Liver (tissue), 9 donors: ENCODE measurements around the gene ADM2. TPM values are rescaled to one million over a fixed set of nuclear protein-coding genes. Genes with fewer than 3 reads are reported as not detected.

ENCODE experiments used
- DNase-seq: peaks from one replicate; pipeline ENCODE4 v3.0.0-alpha.2; 2017; ENCODE audit warnings: low spot score
- H3K27ac ChIP-seq, 2 donors: one replicate each; pipeline ENCODE4 v1.7.0; 2013; ENCODE audit warnings: inconsistent platforms in 2 of 2, low read length in 2 of 2, control low read depth in 1 of 2, low read depth in 1 of 2, mild to moderate bottlenecking in 1 of 2
- H3K27me3 ChIP-seq, 4 donors: one replicate each; pipeline versions ENCODE4 v1.6.1 to v1.7.0; 2013; ENCODE audit warnings: low read length in 3 of 4, inconsistent platforms in 1 of 4, mild to moderate bottlenecking in 1 of 4, moderate library complexity in 1 of 4; ENCODE audit not compliant: control insufficient read depth in 4 of 4, insufficient read depth in 4 of 4
- H3K36me3 ChIP-seq, 4 donors: one replicate each; pipeline versions ENCODE4 v1.6.1 to v1.7.0; 2013; ENCODE audit warnings: low read length in 3 of 4, mild to moderate bottlenecking in 3 of 4, low read depth in 1 of 4, moderate library complexity in 1 of 4; ENCODE audit not compliant: control insufficient read depth in 4 of 4, insufficient read depth in 3 of 4
- H3K4me1 ChIP-seq, 4 donors: one replicate each; pipeline versions ENCODE4 v1.6.1 to v1.7.0; 2013; ENCODE audit warnings: low read length in 3 of 4, mild to moderate bottlenecking in 3 of 4, moderate library complexity in 1 of 4; ENCODE audit not compliant: control insufficient read depth in 4 of 4, insufficient read depth in 4 of 4
- H3K4me3 ChIP-seq, 3 donors: one replicate each; pipeline versions ENCODE4 v1.6.1 to v1.7.0; 2013; ENCODE audit warnings: low read length in 3 of 3, control low read depth in 1 of 3, low read depth in 1 of 3, mild to moderate bottlenecking in 1 of 3
- H3K9ac ChIP-seq, 2 donors: one replicate each; pipeline ENCODE4 v1.7.0; 2013; ENCODE audit warnings: low read length in 2 of 2, mild to moderate bottlenecking in 2 of 2, moderate library complexity in 2 of 2, control low read depth in 1 of 2, low read depth in 1 of 2
- H3K9me3 ChIP-seq, 4 donors: one replicate each; pipeline versions ENCODE4 v1.6.1 to v1.7.0; 2013; ENCODE audit warnings: low read length in 3 of 4; ENCODE audit not compliant: control insufficient read depth in 4 of 4
- ATF3 ChIP-seq: IDR thresholded peaks from 2 replicates; pipeline ENCODE4 v1.6.1; 2016; ENCODE audit warnings: antibody characterized with exemption
- CTCF ChIP-seq: fragments of 150-350 bp; IDR thresholded peaks from 2 replicates; pipeline ENCODE4 v1.5.1; 2017; ENCODE audit warnings: improper control_type of control experiment, low read depth, low read length; ENCODE audit not compliant: missing input control
- EGR1 ChIP-seq, 2 donors: IDR thresholded peaks; 2 replicates each; pipeline ENCODE4 v1.6.1; 2016 to 2018; ENCODE audit warnings: antibody characterized with exemption in 2 of 2, low read depth in 2 of 2
- FOXA1 ChIP-seq: IDR thresholded peaks from 2 replicates; pipeline ENCODE4 v1.6.1; 2016; ENCODE audit warnings: antibody characterized with exemption
- FOXA2 ChIP-seq: IDR thresholded peaks from 2 replicates; pipeline ENCODE4 v1.6.1; 2016; ENCODE audit warnings: antibody characterized with exemption
- GABPA ChIP-seq, 2 donors: IDR thresholded peaks in 1 of 2; conservative IDR thresholded peaks in 1 of 2; 2 replicates each; pipeline ENCODE4 v1.6.1; 2016; ENCODE audit warnings: antibody characterized with exemption in 2 of 2, mild to moderate bottlenecking in 1 of 2, moderate library complexity in 1 of 2
- HNF4A ChIP-seq, 2 donors: conservative IDR thresholded peaks; 2 replicates each; pipeline ENCODE4 v1.6.1; 2016; ENCODE audit warnings: antibody characterized with exemption in 2 of 2, mild to moderate bottlenecking in 2 of 2
- HNF4G ChIP-seq: IDR thresholded peaks from 2 replicates; pipeline ENCODE4 v1.6.1; 2016; ENCODE audit warnings: antibody characterized with exemption
- JUND ChIP-seq, 2 donors: IDR thresholded peaks; 2 replicates each; pipeline ENCODE4 v1.6.1; 2016; ENCODE audit warnings: antibody characterized with exemption in 2 of 2
- MAX ChIP-seq: IDR thresholded peaks from 2 replicates; pipeline ENCODE4 v1.6.1; 2016; ENCODE audit warnings: antibody characterized with exemption
- NR2F2 ChIP-seq: IDR thresholded peaks from 2 replicates; pipeline ENCODE4 v1.6.1; 2016; ENCODE audit warnings: antibody characterized with exemption
- RAD21 ChIP-seq, 2 donors: IDR thresholded peaks; 2 replicates each; pipeline ENCODE4 v1.6.1; 2016; ENCODE audit warnings: antibody characterized with exemption in 2 of 2, mild to moderate bottlenecking in 2 of 2
- REST ChIP-seq: IDR thresholded peaks from 2 replicates; pipeline ENCODE4 v1.6.1; 2016; ENCODE audit warnings: antibody characterized with exemption, mild to moderate bottlenecking
- RXRA ChIP-seq, 2 donors: IDR thresholded peaks; 2 replicates each; pipeline ENCODE4 v1.6.1; 2017 to 2018; ENCODE audit warnings: antibody characterized with exemption in 2 of 2, mild to moderate bottlenecking in 1 of 2
- SP1 ChIP-seq: IDR thresholded peaks from 2 replicates; pipeline ENCODE4 v1.6.1; 2018; ENCODE audit warnings: antibody characterized with exemption, mild to moderate bottlenecking
- TAF1 ChIP-seq: conservative IDR thresholded peaks from 2 replicates; pipeline ENCODE4 v1.6.1; 2016; ENCODE audit warnings: antibody characterized with exemption, mild to moderate bottlenecking
- YY1 ChIP-seq: IDR thresholded peaks from 2 replicates; pipeline ENCODE4 v1.6.1; 2016; ENCODE audit warnings: antibody characterized with exemption, mild to moderate bottlenecking
- ZBTB33 ChIP-seq: IDR thresholded peaks from 2 replicates; pipeline ENCODE4 v1.6.1; 2016; ENCODE audit warnings: antibody characterized with exemption
- WGBS: extraction: QIAGEN DNeasy Blood & Tissue Kit; methylation state at CpG from one replicate; pipeline ENCODE4 v1.1.7; 2013; 5-methylcytosine and 5-hydroxymethylcytosine counted together
- polyA plus RNA-seq, 2 donors: library from polyadenylated mRNA; stranded (reverse) in 1 of 2; unstranded in 1 of 2; fragments of 200-250 nt in 1 of 2; fragments of >200 nt in 1 of 2; fragmentation: Nextera tagmentation in 1 of 2; extraction: Ambion mirVana in 1 of 2; gene quantifications; one replicate each; pipeline versions ENCODE4 v1.2.1 to v1.2.3, GENCODE V29; 2013 to 2015
- total RNA-seq, 2 donors: library from RNA; depleted of rRNA; stranded (reverse); fragments of >200 nt; gene quantifications; one replicate each; pipeline ENCODE4 v1.2.3, GENCODE V29; 2014
- donor health status: healthy.
- donor health status: healthy.
- donor health status: healthy.
- donor health status: healthy.
- donor health status: healthy.

The ADM2 gene
- total and polyA plus RNA-seq, 4 donors: 0.79 to 2.8 (median 1.3) TPM

- Histone ChIP-seq H3K4me3 (no peak overlapping the region), H3K27me3 (no peaks in the 10 kb centered on the region), H3K9ac (no peak overlapping the region), H3K36me3 (peaks cover 19 to 45% (median 22%) of the 10 kb centered on the region in 4 donors), H3K9me3 (no peaks in the 10 kb centered on the region), H3K4me1 (peaks cover 0 to 19% (median 7%) of the 10 kb centered on the region in 4 donors), H3K27ac (no peak overlapping the region)
- TF ChIP-seq FOXA2: no peak
- no peak for TF ChIP-seq YY1
- no peak for TF ChIP-seq CTCF
- TF ChIP-seq FOXA1: no peak
- no peak for TF ChIP-seq JUND (IDR thresholded peaks at IDR 0.05)
- no peak for TF ChIP-seq NR2F2
- TF ChIP-seq SP1: no peak
- no peak for TF ChIP-seq HNF4G
- no peak for TF ChIP-seq RXRA (IDR thresholded peaks at IDR 0.05)
- no peak for TF ChIP-seq ATF3
- TF ChIP-seq GABPA (IDR thresholded peaks at IDR 0.05 in 1 of 2, conservative IDR thresholded peaks at IDR 0.05 in 1 of 2): no peak
- no peak for TF ChIP-seq TAF1
- TF ChIP-seq MAX: no peak
- no peak for TF ChIP-seq RAD21 (IDR thresholded peaks at IDR 0.05)
- no peak for TF ChIP-seq EGR1 (IDR thresholded peaks at IDR 0.05; ENCODE audit: low read depth in 2 of 2)
- TF ChIP-seq HNF4A (conservative IDR thresholded peaks at IDR 0.05): no peak
- no peak for TF ChIP-seq REST
- TF ChIP-seq ZBTB33: no peak
- WGBS: 90% methylated on average over 22 of the region's 22 CpGs
- no peak for DNase-seq
Observed at GRCh38 chr22:50467773-50468440, 13.4 kb upstream of the ADM2 start.
